Naive thymus-derived CD4-positive, alpha-beta T cell (primary cell): ENCODE measurements around the gene MED9. TPM values are rescaled to one million over a fixed set of nuclear protein-coding genes. Genes with fewer than 3 reads are reported as not detected.

Experiments
- ATAC-seq: fragments of 150-1000 bp; cut with Tn5 transposase; 2 replicates; pipeline ENCODE4 v1.10.0; 2021; ENCODE audit warnings: mild to moderate bottlenecking, moderate library complexity
- CTCF ChIA-PET: fragments of 350-600 bp; sonication (Branson Sonifier 250); formaldehyde crosslinking; loops from one replicate; lab custom pipeline; 2021; ENCODE audit warnings: antibody characterized with exemption; lab: Charles Lee
- POLR2A ChIA-PET: fragments of 350-600 bp; sonication (Branson Sonifier 250); formaldehyde crosslinking; loops from one replicate; lab custom pipeline; 2021; ENCODE audit warnings: antibody characterized with exemption, inconsistent platforms; lab: Charles Lee
- DNase-seq, 9 donors: peaks; one replicate each; pipeline versions ENCODE4 v3.0.0 to v3.0.0-alpha.2; 2020 to 2022; ENCODE audit warnings: mixed read lengths in 1 of 9
- H3K27ac ChIP-seq: one replicate; pipeline ENCODE4 v1.7.0; 2013; ENCODE audit warnings: mild to moderate bottlenecking, low read depth, low read length, moderate library complexity
- H3K27me3 ChIP-seq, 2 donors: one replicate each; pipeline ENCODE4 v1.7.0; 2013; ENCODE audit warnings: low read length in 2 of 2, mild to moderate bottlenecking in 2 of 2, moderate library complexity in 2 of 2; ENCODE audit not compliant: control insufficient read depth in 2 of 2, insufficient read depth in 2 of 2
- H3K36me3 ChIP-seq, 3 experiments: 1 replicate in 2 of 3; 2 replicates in 1 of 3; pipeline ENCODE4 v1.7.0; 2013; ENCODE audit warnings: low read length in 3 of 3, mild to moderate bottlenecking in 3 of 3, moderate library complexity in 1 of 3; ENCODE audit not compliant: insufficient read depth in 3 of 3, control insufficient read depth in 2 of 3
- H3K4me1 ChIP-seq, 2 donors: one replicate each; pipeline ENCODE4 v1.7.0; 2013; ENCODE audit warnings: low read length in 2 of 2, mild to moderate bottlenecking in 2 of 2, moderate library complexity in 1 of 2; ENCODE audit not compliant: control insufficient read depth in 2 of 2, insufficient read depth in 2 of 2
- H3K4me3 ChIP-seq: 2 replicates; pipeline ENCODE4 v1.7.0; 2013; ENCODE audit warnings: mild to moderate bottlenecking, low read length
- H3K9me3 ChIP-seq, 3 experiments: 1 replicate in 2 of 3; 2 replicates in 1 of 3; pipeline ENCODE4 v1.7.0; 2013; ENCODE audit warnings: low read length in 3 of 3; ENCODE audit not compliant: control insufficient read depth in 2 of 3
- H3K27ac Mint-ChIP-seq, 9 donors: one replicate each; pipeline ENCODE4 v1.8.0; 2020 to 2022; ENCODE audit warnings: mixed read lengths in 9 of 9, mild to moderate bottlenecking in 8 of 9, moderate library complexity in 5 of 9, inconsistent platforms in 2 of 9
- H3K27me3 Mint-ChIP-seq, 5 donors: one replicate each; pipeline ENCODE4 v1.8.0; 2021 to 2022; ENCODE audit warnings: mixed read lengths in 5 of 5, mild to moderate bottlenecking in 1 of 5
- H3K36me3 Mint-ChIP-seq, 5 donors: one replicate each; pipeline ENCODE4 v1.8.0; 2020 to 2022; ENCODE audit warnings: mixed read lengths in 5 of 5, mild to moderate bottlenecking in 3 of 5, inconsistent platforms in 1 of 5
- H3K4me1 Mint-ChIP-seq, 7 donors: one replicate each; pipeline ENCODE4 v1.8.0; 2020 to 2022; ENCODE audit warnings: mixed read lengths in 7 of 7, mild to moderate bottlenecking in 3 of 7, inconsistent platforms in 1 of 7
- H3K4me3 Mint-ChIP-seq, 10 donors: one replicate each; pipeline ENCODE4 v1.8.0; 2020 to 2022; ENCODE audit warnings: mild to moderate bottlenecking in 10 of 10, mixed read lengths in 10 of 10, moderate library complexity in 6 of 10, inconsistent platforms in 2 of 10
- H3K9me3 Mint-ChIP-seq, 11 donors: one replicate each; pipeline ENCODE4 v1.8.0; 2020 to 2022; ENCODE audit warnings: mixed read lengths in 11 of 11, mild to moderate bottlenecking in 4 of 11, inconsistent platforms in 1 of 11, moderate library complexity in 1 of 11
- intact Hi-C, 2 donors: fragments of 100-400 bp; cut with micrococcal nuclease; formaldehyde crosslinking; loops; one replicate each; pipeline ENCODE4 v1.15.1; 2023
- polyA plus RNA-seq, 2 donors: library from polyadenylated mRNA; unstranded; fragments of 300-500 nt; fragmentation: Illumina TruSeq; gene quantifications; one replicate each; pipeline ENCODE4 v1.2.3, GENCODE V29; 2021
- total RNA-seq, 6 experiments: library from RNA in 5 of 6; stranded (reverse) in 5 of 6; gene quantifications; 1 replicate in 5 of 6; 2 replicates in 1 of 6; pipeline ENCODE4 v1.2.3 and lab custom pipeline; 2021 to 2026

MED9 gene
- total and polyA plus RNA-seq, 7 experiments from 2014 or later: 14.0 to 24.1 (median 17.2) TPM

DNA sequence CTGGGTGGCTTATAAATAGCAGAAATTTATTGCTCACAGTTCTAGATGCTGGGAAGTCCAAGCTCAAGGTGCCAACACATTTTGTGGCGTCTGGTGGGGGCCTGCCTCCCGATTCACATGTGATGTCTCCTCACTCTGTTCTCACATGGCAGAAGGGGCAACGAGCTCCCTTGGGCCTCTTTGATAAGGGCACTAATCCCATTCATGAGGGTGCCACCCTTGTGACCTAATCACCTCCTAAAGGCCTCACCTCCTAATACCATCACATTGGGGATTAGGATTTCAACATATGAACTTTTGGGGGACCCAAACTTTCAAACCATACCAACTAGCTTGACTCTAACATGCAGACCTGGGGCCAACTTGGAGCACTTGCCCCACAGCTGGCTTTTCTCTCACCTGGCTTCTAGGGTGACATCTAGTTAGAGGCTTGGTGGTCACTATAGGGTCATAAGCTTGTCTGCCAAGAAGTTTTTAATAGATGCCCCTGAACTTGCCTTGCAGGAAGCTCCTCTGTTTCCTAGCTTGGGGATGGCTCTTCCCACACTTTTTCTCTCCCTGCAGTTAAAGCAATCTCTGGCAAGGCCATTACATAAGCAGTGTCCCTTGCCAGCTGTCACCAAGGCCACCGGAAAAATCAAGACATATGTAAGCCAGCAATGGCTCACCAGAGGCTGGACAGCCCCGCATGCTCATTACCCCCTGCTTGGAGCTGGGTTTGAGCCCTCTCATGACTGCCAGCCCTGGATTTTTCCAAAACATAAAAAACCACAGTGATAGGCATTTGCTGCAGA is 8.4 kb upstream of the MED9 start:
- H3K36me3 ChIP-seq: no peaks in the 10 kb centered on the region
- no peaks in the 10 kb centered on the region for H3K4me1 ChIP-seq
- POLR2A ChIA-PET: no interaction called here
- H3K27me3 ChIP-seq: no peaks in the 10 kb centered on the region
- CTCF ChIA-PET: interaction anchor here (0.6 to 1.6 kb wide), 3 partner anchors 29 to 73 kb away, joined by 3 to 5 read pairs (median 3); no protein-coding TSS in a partner anchor
- no peak overlapping the region for H3K27ac ChIP-seq
- peaks cover 12 to 21% (median 18%) of the 10 kb centered on the region in 5 donors for H3K27me3 Mint-ChIP-seq
- H3K4me3 ChIP-seq: no peak overlapping the region
- no peak overlapping the region for H3K4me3 Mint-ChIP-seq
- no peak overlapping the region for H3K27ac Mint-ChIP-seq
- H3K9me3 ChIP-seq: no peaks in the 10 kb centered on the region
- ATAC-seq: no peak
- H3K9me3 Mint-ChIP-seq: peaks cover 0 to 3% (median 0%) of the 10 kb centered on the region in 11 donors
- no peaks in the 10 kb centered on the region for H3K36me3 Mint-ChIP-seq
- no peak for DNase-seq
- no peaks in the 10 kb centered on the region for H3K4me1 Mint-ChIP-seq
- intact Hi-C loops: no loop called here

DNA sequence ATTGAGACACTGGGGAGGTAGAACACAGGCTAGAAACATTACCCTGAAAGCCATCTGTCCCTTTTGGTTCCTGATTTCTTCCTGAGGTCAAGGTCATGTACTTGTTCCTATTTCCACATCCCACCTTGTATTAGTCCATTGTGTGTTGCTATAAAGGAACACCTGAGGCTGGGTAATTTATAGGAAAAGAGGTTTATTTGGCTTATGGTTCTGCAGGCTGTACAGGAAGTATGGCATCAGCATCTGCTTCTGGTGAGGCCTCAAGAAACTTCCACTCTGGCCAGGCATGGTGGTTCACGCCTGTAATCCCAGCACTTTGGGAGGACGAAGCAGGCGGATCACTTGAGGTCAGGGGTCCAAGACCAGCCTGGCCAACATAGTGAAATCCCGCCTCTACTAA is 7.4 kb upstream of the MED9 start:
- ATAC-seq: no peak
- Mint-ChIP-seq H3K27me3 (peaks cover 8 to 24% (median 17%) of the 10 kb centered on the region in 5 donors), H3K4me3 (no peak overlapping the region), H3K9me3 (peaks cover 0 to 3% (median 0%) of the 10 kb centered on the region in 11 donors), H3K4me1 (no peaks in the 10 kb centered on the region), H3K36me3 (no peaks in the 10 kb centered on the region), H3K27ac (no peak overlapping the region)
- Histone ChIP-seq H3K9me3 (no peaks in the 10 kb centered on the region), H3K27ac (no peak overlapping the region), H3K36me3 (no peaks in the 10 kb centered on the region), H3K4me1 (no peaks in the 10 kb centered on the region), H3K4me3 (no peak overlapping the region), H3K27me3 (no peaks in the 10 kb centered on the region)
- DNase-seq: no peak
- ChIA-PET CTCF (no interaction called here), POLR2A (no interaction called here)
- intact Hi-C loops: no loop called here

DNA sequence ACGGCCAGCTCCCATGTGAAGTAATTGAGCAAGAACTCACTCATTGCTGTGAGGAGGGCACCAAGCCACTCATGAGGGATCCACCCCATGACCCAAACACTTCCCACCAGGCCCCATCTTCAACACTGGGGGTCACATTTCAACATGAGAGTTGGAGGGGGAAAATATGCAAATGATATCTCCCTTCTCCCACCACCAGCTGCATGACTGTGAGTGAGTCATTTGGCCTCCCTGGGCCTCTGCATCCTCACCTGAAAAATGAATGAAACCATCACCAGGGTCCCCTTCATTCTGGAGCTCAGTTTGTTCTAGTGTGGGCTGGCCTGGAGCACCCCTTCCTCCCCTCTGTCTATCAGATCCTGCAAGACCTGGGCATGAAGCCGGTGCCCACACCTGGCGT is 6.8 kb upstream of the MED9 start:
- intact Hi-C loops: no loop called here
- ATAC-seq: no peak

DNA sequence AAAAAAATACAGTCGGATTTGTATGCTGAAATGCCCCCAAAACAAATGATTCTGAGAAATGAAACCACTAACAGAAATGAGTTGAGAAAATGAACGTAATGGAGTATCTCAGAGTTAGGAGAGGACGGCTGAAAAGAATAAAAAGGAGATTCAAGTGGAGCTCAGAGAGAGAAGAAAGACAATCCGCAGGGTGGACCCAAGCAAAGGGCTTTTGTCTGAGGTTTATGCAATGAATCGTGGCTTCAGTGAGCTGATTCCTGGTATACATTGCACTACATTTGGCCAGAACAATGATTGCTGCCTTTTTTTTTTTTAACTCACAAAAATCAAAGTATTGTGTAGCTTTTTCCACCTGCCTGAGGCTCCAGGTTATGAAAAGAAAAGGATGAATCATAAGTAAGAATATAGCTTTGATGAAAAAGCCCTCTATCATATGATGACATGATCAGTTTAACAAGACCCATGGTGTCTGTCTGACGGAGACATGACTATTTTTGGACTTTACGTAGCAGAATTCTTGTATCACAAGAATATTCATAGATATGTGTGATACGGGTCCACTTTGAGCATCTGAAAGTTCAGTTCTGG is 4.4 kb upstream of the MED9 start:
- ATAC-seq: no peak
- intact Hi-C loops: no loop called here
- CTCF ChIA-PET: interaction anchor here (0.6 kb wide), 1 partner anchor 126 kb away, joined by 5 read pairs; no protein-coding TSS in a partner anchor

More for the DNA sequence above, 6.8 kb upstream of the MED9 start:
- no peaks in the 10 kb centered on the region for H3K4me1 Mint-ChIP-seq
- H3K9me3 Mint-ChIP-seq: peaks cover 0 to 3% (median 0%) of the 10 kb centered on the region in 11 donors
- no peak overlapping the region for H3K4me3 ChIP-seq
- ChIA-PET CTCF (no interaction called here), POLR2A (no interaction called here)
- no peaks in the 10 kb centered on the region for H3K36me3 ChIP-seq
- peaks cover 2 to 22% (median 13%) of the 10 kb centered on the region in 5 donors for H3K27me3 Mint-ChIP-seq
- H3K4me1 ChIP-seq: no peaks in the 10 kb centered on the region
- H3K36me3 Mint-ChIP-seq: no peaks in the 10 kb centered on the region
- no peaks in the 10 kb centered on the region for H3K27me3 ChIP-seq
- DNase-seq: no peak
- H3K27ac Mint-ChIP-seq: no peak overlapping the region
- no peak overlapping the region for H3K27ac ChIP-seq
- no peaks in the 10 kb centered on the region for H3K9me3 ChIP-seq
- H3K4me3 Mint-ChIP-seq: no peak overlapping the region

DNA sequence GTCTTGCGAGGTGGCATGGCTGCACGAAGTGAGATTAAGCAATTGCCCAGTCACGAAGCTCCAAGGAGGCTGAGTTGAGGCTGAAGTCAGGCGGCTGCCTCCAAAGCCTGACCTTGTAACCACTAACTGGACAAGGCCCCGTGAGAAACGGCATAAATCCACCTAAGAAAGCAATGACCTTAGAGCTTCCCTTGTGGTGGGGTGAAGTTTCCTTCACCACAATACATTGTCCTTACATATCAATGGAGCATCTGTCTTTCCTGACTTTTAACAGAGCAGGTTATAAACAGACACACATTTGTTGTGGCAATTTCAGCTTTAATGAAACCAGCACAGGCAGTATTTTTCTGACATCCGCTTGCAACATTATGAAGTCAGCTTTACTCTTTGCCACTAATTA is 2.5 kb upstream of the MED9 start:
- Mint-ChIP-seq H3K27me3 (peaks cover 0 to 14% (median 4%) of the 10 kb centered on the region in 5 donors), H3K27ac (no peak overlapping the region), H3K4me1 (peaks cover 4 to 31% (median 26%) of the 10 kb centered on the region in 7 donors), H3K4me3 (no peak overlapping the region), H3K9me3 (peaks cover 0 to 5% (median 0%) of the 10 kb centered on the region in 11 donors), H3K36me3 (peaks cover 0 to 2% (median 0%) of the 10 kb centered on the region in 5 donors)
- Histone ChIP-seq H3K4me3 (no peak overlapping the region), H3K27me3 (no peaks in the 10 kb centered on the region), H3K4me1 (peaks cover 10 to 14% of the 10 kb centered on the region in 2 donors), H3K9me3 (no peaks in the 10 kb centered on the region), H3K36me3 (peaks cover 0 to 4% (median 0%) of the 10 kb centered on the region in 3 experiments), H3K27ac (no peak overlapping the region)
- intact Hi-C loops: no loop called here
- ATAC-seq (no peak), DNase-seq (no peak)
- CTCF ChIA-PET: interaction anchor here (0.7 kb wide), 1 partner anchor 207 kb away, joined by 3 read pairs; no protein-coding TSS in a partner anchor
- POLR2A ChIA-PET: interaction anchor here (0.6 kb wide), 1 partner anchor 485 kb away, joined by 3 read pairs; no protein-coding TSS in a partner anchor

More for the DNA sequence above, 4.4 kb upstream of the MED9 start:
- Histone ChIP-seq H3K4me1 (peaks cover 2% of the 10 kb centered on the region in 2 donors), H3K27me3 (no peaks in the 10 kb centered on the region), H3K27ac (no peak overlapping the region), H3K36me3 (peaks cover 0 to 4% (median 0%) of the 10 kb centered on the region in 3 experiments), H3K9me3 (no peaks in the 10 kb centered on the region), H3K4me3 (no peak overlapping the region)
- H3K27me3 Mint-ChIP-seq: peaks cover 0 to 14% (median 5%) of the 10 kb centered on the region in 5 donors
- POLR2A ChIA-PET: interaction anchor here (0.6 kb wide), 2 partner anchors 44 to 603 kb away, joined by 3 to 5 read pairs; no protein-coding TSS in a partner anchor
- no peaks in the 10 kb centered on the region for H3K36me3 Mint-ChIP-seq
- peaks cover 0 to 5% (median 0%) of the 10 kb centered on the region in 11 donors for H3K9me3 Mint-ChIP-seq
- H3K27ac Mint-ChIP-seq: no peak overlapping the region
- no peak for DNase-seq
- no peak overlapping the region for H3K4me3 Mint-ChIP-seq
- H3K4me1 Mint-ChIP-seq: peaks cover 0 to 14% (median 9%) of the 10 kb centered on the region in 7 donors

DNA sequence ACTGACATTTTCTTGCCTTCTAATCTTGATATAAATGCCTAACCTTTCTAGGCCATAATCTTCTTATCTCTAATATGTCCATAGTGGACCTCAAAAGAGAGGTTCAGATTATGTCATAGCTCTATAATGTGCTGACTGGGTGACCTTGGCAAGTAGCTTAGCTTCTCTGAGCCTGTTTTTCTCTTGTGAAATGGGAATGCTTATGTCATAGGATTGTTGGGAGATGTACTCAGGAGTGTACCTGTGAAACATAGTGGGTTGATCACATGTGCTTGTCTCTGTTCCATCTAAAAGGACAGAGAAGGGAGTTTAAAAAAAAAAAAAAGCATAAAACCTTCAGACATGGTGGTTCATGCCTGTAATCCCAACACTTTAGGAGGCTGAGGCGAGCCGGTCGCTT is 2.4 kb downstream of the MED9 start:
- no peak overlapping the region for H3K4me3 ChIP-seq
- Mint-ChIP-seq H3K27me3 (peaks cover 0 to 2% (median 0%) of the 10 kb centered on the region in 5 donors), H3K4me3 (peak overlapping the region in 7 of 10 donors; percentile 13 to 90 (median 46)), H3K27ac (peak overlapping the region in 2 of 9 donors; percentile 30 to 56), H3K36me3 (peaks cover 0 to 16% (median 4%) of the 10 kb centered on the region in 5 donors), H3K4me1 (peaks cover 24 to 71% (median 63%) of the 10 kb centered on the region in 7 donors), H3K9me3 (peaks cover 0 to 5% (median 0%) of the 10 kb centered on the region in 11 donors)
- ChIA-PET POLR2A (no interaction called here), CTCF (no interaction called here)
- H3K27ac ChIP-seq: no peak overlapping the region
- intact Hi-C loops: loop anchor here (5.0 kb wide), 1 partner anchor 437 kb away; the partner anchor contains the start of gene MPRIP (in 2 of the 2)
- no peak for ATAC-seq
- H3K27me3 ChIP-seq: no peaks in the 10 kb centered on the region
- H3K36me3 ChIP-seq: peaks cover 0 to 17% (median 0%) of the 10 kb centered on the region in 3 experiments
- peaks cover 10 to 29% of the 10 kb centered on the region in 2 donors for H3K4me1 ChIP-seq
- no peak for DNase-seq
- H3K9me3 ChIP-seq: no peaks in the 10 kb centered on the region
